ENCODE measurements around the gene POPDC2.
A peak's percentile ranks its signal among the peaks of the same experiment; 100 is the strongest.

Gene POPDC2

DNA sequence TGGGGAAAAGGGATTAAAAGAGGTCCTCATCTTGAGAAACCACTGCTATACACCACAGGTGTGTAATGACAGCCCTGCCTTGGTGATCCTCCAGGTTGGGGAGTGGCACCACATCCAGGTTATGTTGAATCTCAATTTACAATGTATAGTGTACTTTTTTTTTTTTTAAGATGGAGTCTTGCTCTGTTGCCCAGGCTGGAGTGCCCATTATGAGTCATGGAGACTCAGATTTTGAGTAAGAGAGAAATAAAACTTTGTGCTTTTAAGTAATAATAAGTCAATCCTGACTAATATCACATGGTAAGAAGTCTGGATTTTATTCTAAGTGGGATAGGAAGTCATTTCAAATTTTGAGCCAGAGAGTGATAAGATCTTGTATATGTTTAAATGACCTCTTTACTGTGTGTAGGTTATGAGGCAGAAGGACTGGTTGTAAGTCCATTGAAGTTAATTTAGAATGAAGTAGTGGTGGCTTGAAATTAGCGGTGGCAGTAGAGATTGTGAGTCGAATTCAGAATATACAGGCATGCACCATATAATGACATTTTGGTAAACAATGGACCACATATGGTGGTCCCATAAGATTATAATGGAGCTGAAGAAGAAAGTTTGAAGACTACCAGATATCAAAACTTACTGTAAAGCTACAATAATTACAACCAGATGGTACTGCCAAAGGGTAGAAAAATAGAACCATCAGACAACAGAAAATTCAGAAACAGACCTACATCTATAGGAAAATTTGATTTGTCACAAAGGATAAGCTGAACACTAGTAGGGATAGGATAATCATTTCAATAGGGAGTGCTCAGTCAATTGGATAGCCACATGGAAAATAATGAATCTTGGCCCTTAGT, 20.7 kb downstream of the POPDC2 start:
- no peak for DNase-seq

DNA sequence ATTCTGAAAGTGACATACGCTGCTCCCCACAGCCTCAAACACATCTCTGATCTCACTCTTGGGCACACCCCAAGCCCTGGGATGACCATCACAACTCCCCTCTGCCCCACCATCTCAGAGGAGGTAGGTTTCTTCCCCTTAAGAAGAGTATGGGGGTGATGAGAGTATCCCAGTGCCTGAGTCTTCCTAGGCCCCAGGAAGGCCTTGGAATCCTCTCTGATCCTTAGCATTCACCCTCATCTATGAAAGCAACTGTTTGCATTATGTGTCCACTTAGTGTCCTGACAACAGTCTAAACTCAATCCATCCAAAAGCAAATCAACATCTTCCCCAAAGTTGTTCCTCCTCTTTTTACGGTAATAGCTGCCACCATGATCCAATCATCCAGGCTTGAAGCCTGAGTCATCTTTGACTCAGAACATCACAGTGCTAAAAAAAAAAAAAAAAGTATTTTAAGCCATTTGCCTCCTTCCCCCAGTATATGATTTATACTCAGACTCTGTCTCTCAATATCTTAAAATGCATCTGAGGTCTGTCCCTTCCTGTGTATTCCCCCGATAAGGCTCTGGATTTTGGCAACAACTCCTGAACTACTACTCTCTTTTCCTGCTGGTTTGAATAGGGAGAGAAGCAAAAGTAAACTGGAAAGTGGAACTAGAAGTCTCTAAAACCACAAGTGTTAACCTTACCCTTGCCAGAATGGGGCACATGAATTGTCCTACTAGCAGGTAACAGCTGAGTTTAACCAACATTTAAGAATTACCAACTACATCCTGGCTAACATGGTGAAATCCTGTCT, 22.5 kb downstream of the POPDC2 start:
- peak; percentile 84 for DNase-seq

DNA sequence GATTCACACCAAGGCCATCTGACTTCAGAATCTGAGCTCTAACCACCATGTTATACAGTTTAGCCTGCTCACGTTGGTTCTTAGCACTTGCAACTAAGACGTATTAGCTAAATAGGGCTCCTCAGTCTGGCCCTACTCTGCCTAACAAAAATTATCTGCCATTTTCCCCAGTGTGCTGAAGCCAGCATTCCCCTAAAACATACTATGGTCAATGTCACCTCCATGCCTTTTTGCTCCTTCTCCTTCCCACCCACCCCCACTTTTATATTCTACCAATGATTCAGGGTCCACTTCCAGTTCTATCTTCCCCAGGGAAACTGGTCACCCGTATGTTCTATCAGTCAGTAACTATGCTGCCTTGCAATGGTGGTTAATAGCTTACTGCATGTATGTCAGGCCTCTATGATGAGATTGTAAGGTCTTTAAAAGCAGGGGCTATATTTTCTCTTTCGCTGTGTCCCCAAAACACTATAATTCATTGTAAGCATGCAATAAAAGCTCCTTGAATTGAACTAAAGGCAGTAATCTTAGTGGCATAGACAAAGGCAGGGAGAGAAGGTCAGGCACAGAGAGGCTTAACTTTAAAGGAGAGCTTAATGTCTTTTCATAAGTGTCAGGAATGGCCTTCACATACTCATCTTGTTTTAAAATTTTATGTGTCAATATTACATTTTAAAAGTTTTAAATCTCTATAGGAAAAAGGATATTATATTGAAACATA, 23.3 kb downstream of the POPDC2 start:
- DNase-seq, result no peak

DNA sequence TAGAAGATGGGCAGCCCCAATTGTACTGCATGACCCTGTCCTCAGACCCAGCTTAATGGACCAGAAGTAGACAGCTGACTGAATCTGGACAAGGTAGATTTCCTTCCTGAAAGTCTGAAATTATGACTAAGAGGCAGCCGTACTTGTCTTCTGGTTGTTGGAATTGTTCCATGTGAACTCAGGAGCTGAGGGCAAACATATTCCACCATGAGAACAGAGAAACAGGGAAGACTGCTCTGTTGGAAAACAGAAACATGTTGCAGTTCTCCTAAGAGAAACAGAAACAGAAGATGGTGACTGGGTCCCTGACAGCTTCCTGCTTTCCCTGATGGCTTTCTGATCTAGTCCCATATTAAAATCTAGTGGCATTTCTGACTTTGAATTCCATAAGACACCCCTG, 24.1 kb downstream of the POPDC2 start:
- peak; percentile 35 for DNase-seq

DNA sequence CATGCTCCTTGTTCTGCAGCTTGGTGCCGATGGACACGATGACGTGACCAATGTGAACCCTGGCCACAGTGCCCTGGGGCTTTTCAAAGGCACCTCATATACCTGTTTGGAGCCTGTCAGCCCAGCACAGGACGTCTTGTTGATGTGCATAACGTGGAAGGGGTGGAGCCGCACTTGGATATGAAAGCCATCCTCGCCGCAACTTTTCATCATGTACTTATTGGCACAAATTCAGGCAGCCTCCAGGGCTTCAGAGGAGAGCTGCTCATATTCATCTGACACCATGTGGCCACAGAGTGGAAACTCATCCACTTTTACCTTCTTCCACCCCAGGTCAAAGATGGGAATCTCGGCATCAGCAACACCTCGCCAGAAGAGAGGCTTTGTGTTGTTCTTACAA, 24.7 kb downstream of the POPDC2 start:
- DNase-seq, result no peak

DNA sequence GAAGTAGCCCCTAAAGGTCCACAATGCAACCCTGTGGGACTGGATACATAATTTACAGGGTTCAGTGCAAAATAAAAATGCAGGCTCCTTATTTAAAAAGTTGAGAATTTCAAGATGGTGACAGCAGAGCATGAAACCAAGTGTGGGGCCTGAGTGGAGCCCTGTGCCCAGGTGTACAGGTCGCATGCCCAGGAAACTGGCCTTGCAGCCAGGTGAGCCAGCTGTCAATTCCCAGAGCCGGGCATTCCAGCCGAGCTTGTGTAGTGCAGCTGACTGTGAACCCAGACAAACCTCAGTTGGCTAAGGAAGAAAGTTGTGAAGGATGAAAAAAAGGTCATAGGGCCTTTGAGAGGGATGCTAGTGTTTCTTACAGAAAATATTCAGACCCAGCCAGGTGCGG, 27.6 kb downstream of the POPDC2 start:
- DNase-seq, result no peak

DNA sequence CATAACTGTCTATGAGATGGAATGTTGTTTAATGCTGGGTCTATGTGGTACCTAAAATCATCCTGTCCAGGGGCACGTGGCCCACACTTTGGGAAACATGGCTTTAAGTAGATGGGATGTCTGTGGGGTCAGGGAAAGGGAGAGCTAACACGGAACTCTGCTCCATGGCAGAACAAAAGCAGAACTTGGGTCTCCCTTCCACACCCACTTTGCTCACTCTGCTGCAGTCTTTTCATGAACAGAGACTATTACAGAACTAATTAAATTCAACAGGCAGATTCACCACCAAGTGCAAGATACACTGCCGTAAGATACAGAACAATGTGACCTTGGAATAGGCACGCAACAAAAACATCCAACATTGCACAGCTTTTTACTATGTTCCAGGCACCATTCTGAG, 28.2 kb downstream of the POPDC2 start:
- no peak for DNase-seq

DNA sequence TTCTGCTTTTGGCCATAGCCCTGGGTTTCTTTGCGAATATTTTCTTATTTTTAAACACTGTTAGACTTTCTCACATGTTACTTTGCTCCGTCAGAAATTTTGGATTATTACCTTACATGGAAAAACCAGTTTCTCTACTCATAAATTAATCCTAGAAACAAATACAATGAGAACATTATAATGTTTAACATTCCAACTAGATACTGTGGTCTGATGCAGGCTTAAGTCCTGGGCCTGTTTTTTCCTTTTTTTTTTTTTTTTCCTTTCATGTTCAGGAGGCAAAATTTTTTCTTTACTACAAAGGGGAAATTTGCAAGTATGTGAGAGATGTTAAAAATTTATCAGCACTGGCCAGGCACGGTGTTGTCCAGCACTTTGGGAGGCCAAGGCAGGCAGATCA, 28.9 kb downstream of the POPDC2 start:
- DNase-seq, result no peak

DNA sequence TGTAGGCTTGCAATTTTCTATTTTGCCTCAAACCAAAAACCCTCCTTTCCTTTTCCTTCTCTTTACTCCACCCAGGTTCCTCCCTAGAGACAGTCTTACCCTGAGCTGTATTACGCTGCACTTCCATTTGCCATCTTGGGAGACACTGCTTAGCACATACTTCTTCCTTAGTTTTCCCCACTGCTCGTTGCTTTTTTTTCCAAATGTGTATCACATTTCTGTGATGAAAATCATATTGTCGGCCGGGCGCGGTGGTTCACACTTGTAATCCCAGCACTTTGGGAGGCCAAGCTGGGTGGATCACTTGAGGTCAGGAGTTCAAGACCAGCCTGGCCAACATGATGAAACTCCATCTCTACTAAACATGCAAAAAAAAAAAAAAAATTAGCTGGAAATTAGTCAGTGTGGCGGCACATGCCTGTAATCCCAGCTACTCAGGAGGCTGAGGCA, 29.5 kb downstream of the POPDC2 start:
- no peak for DNase-seq

DNA sequence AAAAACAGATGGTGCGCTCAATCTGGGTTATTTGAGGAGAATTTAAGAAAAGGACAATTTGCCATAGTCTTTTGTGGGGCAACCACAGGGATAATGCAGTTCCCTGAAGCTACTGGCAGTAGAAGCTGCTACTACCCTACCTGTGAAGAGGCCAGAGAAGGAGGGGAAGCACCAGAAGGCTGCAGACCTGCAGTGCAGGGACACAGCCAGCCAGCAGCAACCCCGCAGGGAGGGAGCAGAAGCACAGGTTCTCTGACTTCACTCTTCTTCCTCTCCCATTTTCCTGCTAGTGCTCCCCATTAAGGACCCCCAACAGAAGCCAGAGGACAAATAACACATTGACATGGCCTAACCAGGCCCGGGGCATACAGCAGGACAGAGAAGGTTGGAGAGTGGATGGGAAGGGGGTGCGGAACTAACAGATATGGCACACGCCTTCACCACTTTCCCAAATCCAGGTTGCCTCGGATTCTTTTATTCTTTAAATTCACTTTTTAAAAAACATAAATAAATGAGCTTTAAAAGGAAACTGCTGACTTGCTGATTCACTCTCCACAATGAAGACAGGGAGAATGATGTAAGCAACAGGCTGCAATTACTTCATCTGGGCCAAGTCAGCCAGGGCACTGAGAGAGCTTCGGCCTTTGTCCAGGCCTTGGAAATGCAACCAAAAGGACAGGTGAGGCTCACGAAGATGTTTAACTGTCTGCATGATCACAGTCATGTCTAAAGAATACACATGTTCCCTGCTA, 30.1 kb downstream of the POPDC2 start:
- peak; percentile 78 for DNase-seq

DNA sequence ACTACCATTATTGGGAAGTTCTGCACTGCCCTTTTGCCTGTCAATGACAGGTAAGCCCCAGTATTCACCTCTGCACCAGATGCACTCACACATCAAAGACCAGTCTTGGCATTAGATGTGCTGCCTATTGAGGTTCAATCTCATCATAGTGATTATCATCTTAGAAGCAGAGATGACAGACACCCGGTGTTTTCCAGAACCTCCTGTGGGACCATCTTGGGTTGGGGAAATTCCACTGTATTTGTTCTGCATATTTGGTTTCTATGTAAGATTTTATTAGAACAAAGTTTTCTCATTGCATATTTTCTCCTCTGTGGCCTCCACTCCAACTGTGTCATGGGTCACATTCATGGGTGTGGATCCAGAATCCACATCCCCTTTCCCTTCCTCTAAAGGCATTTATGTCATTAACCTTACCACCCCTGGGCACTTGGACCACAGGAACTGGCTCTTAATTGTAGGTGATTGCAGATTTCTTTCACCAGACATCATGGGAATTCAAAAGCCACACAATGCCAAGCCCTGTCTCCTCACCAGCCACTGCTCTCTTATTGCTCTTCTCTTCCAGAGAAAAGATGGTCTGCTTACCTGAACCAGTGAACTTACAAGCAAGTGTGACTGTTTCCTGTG, 31.5 kb downstream of the POPDC2 start:
- DNase-seq, result no peak

DNA sequence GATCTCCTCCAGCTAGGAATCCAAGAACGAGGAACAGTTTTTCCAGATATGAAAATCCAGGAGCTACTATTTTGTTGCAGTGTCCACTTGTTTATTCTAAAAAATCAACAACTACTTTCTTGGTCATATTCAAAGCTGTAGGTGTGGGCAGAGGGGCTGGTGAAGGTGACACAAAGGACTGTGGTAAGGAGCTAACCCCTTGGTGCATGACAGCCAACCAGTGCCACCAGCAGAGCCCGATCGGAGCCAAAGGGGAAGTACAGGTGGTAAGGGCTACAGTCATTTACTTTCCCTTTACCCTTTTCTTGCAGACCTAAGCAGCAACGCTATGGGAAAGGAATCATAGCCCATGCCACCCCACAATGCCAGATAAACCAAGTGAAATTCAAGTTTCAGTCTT, 32.0 kb downstream of the POPDC2 start:
- no peak for DNase-seq

DNA sequence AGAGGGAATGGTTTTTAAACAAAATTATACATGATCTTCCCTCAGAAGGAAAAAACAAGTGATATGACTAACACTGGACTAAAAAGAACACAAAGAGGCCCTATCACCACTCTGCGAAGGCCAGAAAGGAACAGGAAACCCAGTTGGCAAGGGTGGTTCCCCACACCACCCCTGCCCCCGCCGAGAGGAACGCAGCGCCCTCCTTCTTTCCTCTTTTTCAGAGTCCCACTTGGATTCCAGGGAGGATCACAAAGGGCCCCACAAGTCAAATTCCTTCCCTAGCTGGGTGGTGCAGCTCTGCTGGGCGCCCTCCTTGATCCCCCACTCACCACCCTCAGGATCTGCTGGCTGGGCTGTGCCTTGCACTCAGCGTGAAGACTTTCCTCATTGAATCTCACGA, 32.9 kb downstream of the POPDC2 start:
- no peak for DNase-seq

DNA sequence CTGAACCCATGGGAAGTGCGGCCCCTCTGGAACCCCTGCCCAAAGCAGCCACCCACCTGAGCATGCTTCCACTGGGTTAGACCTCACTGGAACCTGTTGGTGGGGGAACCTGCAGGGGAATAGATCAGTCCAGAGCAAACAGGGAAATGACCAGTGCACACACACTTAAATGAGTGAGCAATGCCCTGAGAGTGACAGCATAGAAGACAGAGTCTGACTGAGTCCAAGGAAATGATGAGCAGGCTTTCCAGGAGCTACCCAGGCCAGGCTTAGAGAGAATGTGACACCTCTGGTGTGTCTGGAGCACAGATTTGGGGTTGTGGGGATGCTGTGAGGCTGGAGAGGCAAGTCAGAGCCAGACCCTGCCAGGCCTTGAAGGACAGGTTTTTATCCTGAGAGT, 34.2 kb downstream of the POPDC2 start:
- no peak for DNase-seq

DNA sequence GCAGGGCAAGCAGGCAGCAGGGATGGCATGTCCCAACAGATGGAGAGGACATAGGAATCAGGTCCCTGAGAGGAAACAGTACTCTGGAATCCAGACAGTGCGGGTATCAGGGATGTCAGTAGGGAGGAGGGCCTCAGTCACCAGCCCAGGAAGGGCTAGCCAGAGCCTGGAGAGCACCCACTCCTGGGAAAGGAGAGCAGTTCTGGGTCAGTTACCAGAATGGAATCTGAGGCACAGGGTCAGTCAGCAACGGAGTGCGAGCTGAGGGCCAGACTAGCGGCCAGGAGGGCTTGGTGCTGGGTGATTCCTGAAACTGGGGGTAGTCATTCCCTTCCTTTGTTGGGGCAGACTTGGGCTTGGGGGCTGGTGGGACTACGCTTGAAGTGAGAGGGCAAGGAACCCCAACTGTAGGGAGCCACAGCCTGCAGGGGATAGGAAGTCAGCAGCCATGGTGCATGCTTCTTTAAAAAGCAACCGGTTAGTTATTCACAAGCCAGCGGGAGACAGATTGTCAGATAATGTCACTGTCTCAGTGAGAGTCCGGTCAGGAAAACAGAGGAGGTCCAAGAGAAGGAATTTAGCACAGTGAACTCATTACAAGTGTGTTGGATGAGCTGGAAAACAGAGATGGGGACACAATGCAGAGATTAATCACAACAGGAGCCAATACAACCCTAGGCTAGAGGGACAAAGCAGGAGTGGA, 34.8 kb downstream of the POPDC2 start:
- DNase-seq, result no peak

DNA sequence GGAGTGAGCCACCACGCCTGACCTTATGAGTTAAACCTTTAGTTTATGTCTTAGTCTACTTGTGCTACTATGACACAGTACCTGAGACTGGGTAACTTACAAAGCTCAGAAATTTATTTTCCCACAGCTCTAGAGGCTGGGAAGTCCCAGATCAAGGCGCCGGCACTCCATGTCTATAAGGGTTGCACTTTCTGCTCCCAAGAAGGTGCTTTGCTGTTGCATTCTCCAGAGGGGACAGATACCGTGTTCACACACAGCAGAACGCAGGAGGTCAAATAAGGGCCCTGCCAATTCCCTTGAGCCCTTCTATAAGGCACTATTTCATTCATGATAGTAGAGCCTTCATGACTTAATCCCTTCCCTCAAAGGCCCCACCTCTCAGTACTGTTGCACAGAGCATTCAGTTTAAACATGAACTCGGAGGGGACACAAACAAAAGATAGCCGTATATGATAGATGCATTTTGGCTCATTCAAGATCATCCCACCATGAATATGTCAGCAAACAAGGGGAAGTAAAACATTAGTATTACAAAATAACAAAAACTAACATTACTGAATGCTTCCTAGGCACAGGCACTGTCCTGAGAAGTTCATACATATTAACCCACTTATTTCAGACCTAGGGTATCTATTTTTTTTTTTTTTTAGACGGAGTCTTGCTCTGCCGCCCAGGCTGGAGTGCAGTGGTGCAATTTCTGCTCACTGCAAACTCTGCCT, 36.2 kb downstream of the POPDC2 start:
- DNase-seq, result no peak

DNA sequence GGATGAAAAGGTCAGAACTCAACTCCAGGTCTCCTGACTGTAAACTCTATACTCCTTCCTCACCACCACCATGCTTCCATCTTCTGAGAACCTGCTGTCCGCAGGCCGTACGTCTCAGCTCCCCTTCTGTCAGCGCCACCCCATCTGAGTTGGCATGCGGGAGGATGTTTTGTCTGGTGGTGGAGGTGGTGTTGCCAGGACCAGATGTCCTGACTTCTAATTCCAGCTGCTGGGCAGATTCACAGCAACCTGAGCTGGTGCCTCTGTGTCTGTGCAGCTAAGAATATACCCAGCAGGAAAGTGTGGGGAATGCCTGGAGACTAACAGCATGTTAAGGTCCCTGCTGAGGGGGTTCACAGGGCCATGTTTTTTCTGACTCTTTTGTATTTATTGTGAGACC, 39.5 kb downstream of the POPDC2 start:
- DNase-seq, result no peak

DNA sequence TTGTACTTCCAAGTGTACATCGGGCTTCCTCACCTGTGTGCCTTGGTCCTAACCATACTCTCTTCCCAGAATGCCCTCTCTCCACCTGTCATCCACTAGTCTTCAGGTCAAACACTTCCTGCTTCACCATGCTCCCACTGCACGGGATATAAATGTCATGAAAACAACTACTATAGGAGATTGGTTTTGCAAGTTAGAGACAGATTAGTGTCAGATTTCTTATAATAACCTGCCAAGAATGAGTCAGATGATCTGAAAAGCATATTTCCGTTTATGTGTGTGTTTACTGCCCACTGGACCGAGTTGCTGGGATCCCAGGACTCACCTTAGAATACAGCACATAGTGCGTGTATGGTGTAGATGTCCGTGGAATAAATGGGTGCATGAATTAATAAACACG, 41.3 kb downstream of the POPDC2 start:
- DNase-seq, result no peak

DNA sequence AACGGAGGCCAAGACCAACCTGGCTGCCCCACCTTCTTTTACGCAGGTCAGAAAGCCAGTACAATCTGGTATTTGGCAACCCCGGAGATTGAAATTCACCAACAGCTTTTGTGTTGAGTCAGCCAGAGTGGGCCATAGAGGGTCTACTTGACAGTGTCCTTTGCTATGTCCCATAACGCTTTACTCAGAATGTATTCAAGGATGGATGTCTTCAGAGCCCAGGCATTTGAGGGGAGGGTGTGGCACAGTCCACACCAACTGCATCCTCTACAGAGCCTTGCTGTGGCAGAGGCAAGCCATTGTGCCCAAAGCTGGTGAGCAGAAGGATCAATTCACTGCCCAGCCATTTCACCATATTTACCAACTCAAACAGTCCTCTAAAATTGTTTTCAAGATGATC, 44.3 kb downstream of the POPDC2 start:
- no peak for DNase-seq

DNA sequence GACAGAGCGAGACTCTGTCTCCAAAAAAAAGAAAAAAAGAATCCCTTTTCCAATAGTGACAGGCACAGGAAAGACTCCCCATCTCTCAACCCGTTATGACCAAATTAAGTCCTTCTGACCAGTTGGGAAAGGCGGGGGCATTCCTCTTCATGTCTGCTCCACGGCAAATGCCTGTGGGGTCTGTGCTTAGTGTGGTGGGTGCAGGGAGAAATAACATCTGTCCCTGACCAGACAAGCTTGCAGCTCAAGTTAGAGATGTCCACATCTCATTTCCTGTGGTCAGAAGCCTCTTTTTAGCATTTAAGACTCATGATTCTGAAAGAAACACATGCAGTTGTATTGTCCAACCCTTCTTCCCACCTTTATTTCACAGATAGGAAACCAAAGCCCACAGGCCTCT, 46.5 kb downstream of the POPDC2 start:
- DNase-seq, result no peak

DNA sequence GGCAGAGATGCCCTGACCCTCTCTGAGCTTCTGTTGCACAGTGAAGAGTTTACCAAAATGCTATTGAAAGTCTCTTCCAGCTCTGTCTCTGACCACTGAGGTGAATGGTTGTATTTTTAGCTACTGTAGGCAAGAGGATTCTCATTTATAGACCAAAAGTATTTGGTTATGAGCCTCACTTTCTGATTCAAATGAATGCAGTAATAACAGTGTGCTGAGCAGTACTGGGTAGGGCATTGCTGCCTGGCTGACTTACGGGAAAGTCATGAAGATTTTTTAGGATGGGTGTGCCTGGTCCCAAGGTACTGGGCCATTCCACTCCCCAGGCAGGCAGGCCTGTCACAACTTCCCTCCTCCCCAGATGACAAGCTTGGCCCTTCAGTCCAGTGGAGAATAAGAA, 47.2 kb downstream of the POPDC2 start:
- no peak for DNase-seq
